OCI-LY1 (cell line): ENCODE data around the gene NOP14.

Experiments
- H2AFZ ChIP-seq: fragments of 200-600 bp; sonication (generic), shearing (Covaris generic); 2 replicates; pipeline ENCODE4 v1.6.0; 2014; ENCODE audit warnings: antibody characterized with exemption, mild to moderate bottlenecking, low read length
- H3F3A ChIP-seq: fragments of 200-600 bp; sonication (generic), shearing (Covaris generic); 2 replicates; pipeline ENCODE4 v1.6.0; 2014; ENCODE audit warnings: mild to moderate bottlenecking, antibody characterized with exemption, low read length, moderate library complexity; ENCODE audit not compliant: insufficient read depth
- H3K27ac ChIP-seq: fragments of 200-600 bp; sonication (generic); 2 replicates; pipeline ENCODE4 v1.5.1; 2014; ENCODE audit warnings: low read length, mixed run types, mild to moderate bottlenecking, low read depth; ENCODE audit not compliant: poor library complexity, severe bottlenecking
- H3K27me3 ChIP-seq: fragments of 200-600 bp; sonication (generic); 2 replicates; pipeline ENCODE4 v1.6.0; 2014; ENCODE audit warnings: antibody characterized with exemption, mild to moderate bottlenecking, low read length, moderate library complexity; ENCODE audit not compliant: insufficient read depth
- H3K36me3 ChIP-seq: fragments of 200-600 bp; sonication (generic); 2 replicates; pipeline ENCODE4 v1.6.1; 2014; ENCODE audit warnings: mild to moderate bottlenecking, antibody characterized with exemption, low read length, moderate library complexity, mixed read lengths; ENCODE audit not compliant: insufficient read depth
- H3K4me1 ChIP-seq: fragments of 200-600 bp; sonication (generic); 2 replicates; pipeline ENCODE4 v1.5.1; 2014; ENCODE audit warnings: mild to moderate bottlenecking, low read length, moderate library complexity; ENCODE audit not compliant: insufficient read depth, severe bottlenecking
- H3K4me2 ChIP-seq: fragments of 200-600 bp; sonication (generic), shearing (Covaris generic); 2 replicates; pipeline ENCODE4 v1.6.1; 2014; ENCODE audit warnings: low read length
- H3K4me3 ChIP-seq: fragments of 200-600 bp; sonication (generic); 2 replicates; pipeline ENCODE4 v1.5.1; 2014; ENCODE audit warnings: low read length, low read depth, mild to moderate bottlenecking, mixed read lengths; ENCODE audit not compliant: poor library complexity, severe bottlenecking
- H3K79me2 ChIP-seq: fragments of 200-600 bp; shearing (Covaris generic); 2 replicates; pipeline ENCODE4 v1.6.1; 2016; ENCODE audit warnings: mixed run types, low read length, mixed read lengths; ENCODE audit not compliant: insufficient read depth
- H3K9ac ChIP-seq: fragments of 200-600 bp; sonication (generic), shearing (Covaris generic); 2 replicates; pipeline ENCODE4 v1.6.1; 2014; ENCODE audit warnings: mild to moderate bottlenecking, low read length, mixed read lengths
- H3K9me2 ChIP-seq: fragments of 200-600 bp; sonication (generic), shearing (Covaris generic); 2 replicates; pipeline ENCODE4 v1.6.1; 2014; ENCODE audit warnings: low read depth, mild to moderate bottlenecking, low read length, mixed read lengths
- H3K9me3 ChIP-seq: fragments of 200-600 bp; shearing (Covaris generic); 2 replicates; pipeline ENCODE4 v1.6.1; 2014; ENCODE audit warnings: low read length, mixed read lengths
- H4K20me1 ChIP-seq: fragments of 200-600 bp; sonication (generic), shearing (Covaris generic); 2 replicates; pipeline ENCODE4 v1.6.0; 2016; ENCODE audit warnings: mild to moderate bottlenecking, low read length; ENCODE audit not compliant: insufficient read depth
- EZH2 ChIP-seq: fragments of 200-600 bp; sonication (generic), shearing (Covaris generic); IDR thresholded peaks from 2 replicates; pipeline ENCODE4 v1.8.0; 2017; ENCODE audit warnings: borderline replicate concordance, mixed run types, mild to moderate bottlenecking, antibody characterized with exemption, low read length, moderate library complexity, mixed read lengths
- TF ChIP-seq, protein P1 (sequence below): fragments of 200-600 bp; sonication (generic), shearing (Covaris generic); IDR thresholded peaks from 2 replicates; pipeline ENCODE4 v1.5.1; 2017; ENCODE audit warnings: mild to moderate bottlenecking, antibody characterized with exemption, low read length, moderate library complexity, mixed read lengths

The NOP14 gene

DNA sequence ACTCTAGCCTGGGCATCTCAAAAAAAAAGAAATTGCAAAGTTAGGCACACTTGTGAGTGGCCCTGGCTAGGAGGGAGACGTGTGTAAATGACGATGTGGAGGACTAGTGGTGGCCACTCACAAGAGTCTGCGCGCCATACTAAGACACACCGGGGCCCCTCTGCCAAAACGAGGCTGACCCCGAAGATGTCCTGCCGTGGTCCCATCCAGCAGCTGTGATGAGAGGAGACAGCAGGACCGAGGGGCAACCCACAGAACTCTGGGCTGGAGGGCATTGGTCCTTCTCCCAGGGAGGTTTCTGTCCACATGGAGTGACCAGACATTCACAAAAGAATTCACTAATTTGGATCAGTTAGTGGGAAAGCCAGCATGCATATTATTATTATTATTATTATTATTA is 47.4 kb downstream of the NOP14 start:
- H3F3A ChIP-seq, result no peaks in the 10 kb centered on the region
- H3K9ac ChIP-seq, result no peak overlapping the region
- no peak overlapping the region for H3K4me2 ChIP-seq
- H3K79me2 ChIP-seq, result no peaks in the 10 kb centered on the region
- no peaks in the 10 kb centered on the region for H3K36me3 ChIP-seq
- H3K4me1 ChIP-seq, result no peaks in the 10 kb centered on the region
- TF ChIP-seq, protein P1, sequence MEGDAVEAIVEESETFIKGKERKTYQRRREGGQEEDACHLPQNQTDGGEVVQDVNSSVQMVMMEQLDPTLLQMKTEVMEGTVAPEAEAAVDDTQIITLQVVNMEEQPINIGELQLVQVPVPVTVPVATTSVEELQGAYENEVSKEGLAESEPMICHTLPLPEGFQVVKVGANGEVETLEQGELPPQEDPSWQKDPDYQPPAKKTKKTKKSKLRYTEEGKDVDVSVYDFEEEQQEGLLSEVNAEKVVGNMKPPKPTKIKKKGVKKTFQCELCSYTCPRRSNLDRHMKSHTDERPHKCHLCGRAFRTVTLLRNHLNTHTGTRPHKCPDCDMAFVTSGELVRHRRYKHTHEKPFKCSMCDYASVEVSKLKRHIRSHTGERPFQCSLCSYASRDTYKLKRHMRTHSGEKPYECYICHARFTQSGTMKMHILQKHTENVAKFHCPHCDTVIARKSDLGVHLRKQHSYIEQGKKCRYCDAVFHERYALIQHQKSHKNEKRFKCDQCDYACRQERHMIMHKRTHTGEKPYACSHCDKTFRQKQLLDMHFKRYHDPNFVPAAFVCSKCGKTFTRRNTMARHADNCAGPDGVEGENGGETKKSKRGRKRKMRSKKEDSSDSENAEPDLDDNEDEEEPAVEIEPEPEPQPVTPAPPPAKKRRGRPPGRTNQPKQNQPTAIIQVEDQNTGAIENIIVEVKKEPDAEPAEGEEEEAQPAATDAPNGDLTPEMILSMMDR, result no peak
- TF ChIP-seq EZH2, result no peak
- H4K20me1 ChIP-seq, result no peaks in the 10 kb centered on the region
- H3K9me2 ChIP-seq, result no peaks in the 10 kb centered on the region
- no peak overlapping the region for H3K4me3 ChIP-seq
- no peaks in the 10 kb centered on the region for H3K9me3 ChIP-seq
- no peak overlapping the region for H2AFZ ChIP-seq
- no peak overlapping the region for H3K27ac ChIP-seq
- H3K27me3 ChIP-seq, result no peaks in the 10 kb centered on the region

DNA sequence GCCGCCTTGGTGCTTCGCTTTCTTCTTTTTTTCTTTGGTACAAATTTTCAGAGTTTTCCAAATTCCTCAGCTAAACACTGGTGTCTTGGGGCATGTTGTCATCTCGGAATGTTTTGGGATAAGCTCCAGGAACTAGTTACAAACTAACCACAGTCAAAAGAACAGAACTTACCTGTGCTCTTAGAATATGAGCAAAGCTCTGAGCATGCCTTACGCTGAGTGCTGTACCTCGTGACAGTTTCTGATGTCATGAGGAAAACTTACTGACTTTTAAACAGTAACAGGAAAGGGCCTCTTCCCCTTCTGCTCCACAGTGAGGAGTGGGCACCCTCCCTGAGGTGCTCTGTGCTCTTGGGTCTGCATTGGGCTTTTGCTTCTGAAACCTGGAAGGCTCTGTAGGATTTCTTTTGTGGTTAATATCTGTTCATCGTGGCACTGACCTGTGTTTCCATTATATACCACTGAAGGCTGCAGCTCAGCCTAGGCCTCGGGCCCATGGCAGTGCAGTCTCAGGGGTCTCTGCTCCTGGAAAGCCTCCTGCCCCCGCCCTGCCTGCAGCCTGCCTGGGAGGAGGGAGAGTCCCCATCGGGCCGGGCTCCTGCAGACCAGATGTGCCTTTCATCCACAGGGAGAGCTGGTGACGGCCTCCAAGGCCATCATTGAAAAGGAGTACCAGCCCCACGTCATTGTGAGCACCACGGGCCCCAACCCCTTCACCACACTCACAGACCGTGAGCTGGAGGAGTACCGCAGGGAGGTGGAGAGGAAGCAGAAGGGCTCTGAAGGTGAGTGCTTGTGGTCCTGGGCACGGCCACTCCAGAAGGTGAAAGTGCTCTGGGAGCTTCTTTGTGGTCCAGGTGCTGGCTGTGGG is 48.7 kb downstream of the NOP14 start:
- no peak overlapping the region for H2AFZ ChIP-seq
- TF ChIP-seq EZH2, result no peak
- no peak overlapping the region for H3K4me2 ChIP-seq
- no peaks in the 10 kb centered on the region for H3K36me3 ChIP-seq
- H3K4me1 ChIP-seq, result no peaks in the 10 kb centered on the region
- H3K4me3 ChIP-seq, result no peak overlapping the region
- H3K27me3 ChIP-seq, result no peaks in the 10 kb centered on the region
- no peaks in the 10 kb centered on the region for H3F3A ChIP-seq
- H3K79me2 ChIP-seq, result no peaks in the 10 kb centered on the region
- H4K20me1 ChIP-seq, result no peaks in the 10 kb centered on the region
- no peak overlapping the region for H3K27ac ChIP-seq
- no peaks in the 10 kb centered on the region for H3K9me3 ChIP-seq
- H3K9me2 ChIP-seq, result no peaks in the 10 kb centered on the region
- H3K9ac ChIP-seq, result no peak overlapping the region

DNA sequence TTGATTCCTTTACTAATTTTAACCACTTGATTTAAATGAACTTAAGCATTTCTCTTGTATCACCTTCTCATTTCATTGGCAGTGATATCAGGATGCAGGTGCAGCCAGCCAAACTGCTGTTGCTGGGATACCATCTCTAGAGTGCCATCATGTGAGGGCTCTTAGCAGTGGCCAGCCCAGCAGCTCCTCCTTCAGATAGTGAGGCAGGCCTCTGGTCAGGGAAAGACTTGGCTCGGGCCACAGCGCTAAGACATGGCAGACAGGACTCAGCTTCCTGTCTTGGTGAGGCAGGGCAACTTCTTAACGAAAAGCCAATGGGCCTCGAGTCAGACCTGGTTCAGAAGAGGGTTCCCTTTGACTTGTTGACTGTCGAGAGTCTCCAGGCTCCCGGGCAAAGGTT is 50.0 kb downstream of the NOP14 start:
- no peaks in the 10 kb centered on the region for H3F3A ChIP-seq
- H3K36me3 ChIP-seq, result no peaks in the 10 kb centered on the region
- no peak overlapping the region for H3K4me2 ChIP-seq
- no peak overlapping the region for H2AFZ ChIP-seq
- no peaks in the 10 kb centered on the region for H3K79me2 ChIP-seq
- no peaks in the 10 kb centered on the region for H4K20me1 ChIP-seq
- no peaks in the 10 kb centered on the region for H3K27me3 ChIP-seq
- H3K27ac ChIP-seq, result no peak overlapping the region
- TF ChIP-seq, protein P1, result no peak
- TF ChIP-seq EZH2, result no peak
- H3K9ac ChIP-seq, result no peak overlapping the region
- no peak overlapping the region for H3K4me3 ChIP-seq
- H3K9me2 ChIP-seq, result no peaks in the 10 kb centered on the region
- H3K9me3 ChIP-seq, result no peaks in the 10 kb centered on the region
- H3K4me1 ChIP-seq, result no peaks in the 10 kb centered on the region

DNA sequence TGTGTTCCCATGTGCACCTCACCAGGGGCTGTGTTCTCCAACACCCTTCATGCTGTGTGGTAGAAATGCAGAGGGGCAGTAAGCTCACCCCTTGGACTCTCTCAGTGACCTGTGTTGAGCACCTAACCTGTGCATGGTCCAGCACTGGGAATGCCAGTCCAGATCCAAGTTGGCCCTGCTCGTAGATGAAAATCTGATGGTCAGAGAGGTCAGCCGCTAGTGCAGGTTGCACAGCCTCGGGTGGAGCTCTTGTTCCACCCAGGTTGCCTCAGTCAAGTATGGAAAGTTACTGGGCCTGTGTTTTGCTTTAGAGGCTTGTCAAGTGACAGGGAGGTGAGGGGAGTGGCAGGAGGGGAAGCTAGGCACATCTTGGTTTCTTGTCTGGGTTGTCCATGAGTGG is 51.3 kb downstream of the NOP14 start:
- Histone ChIP-seq H3K4me3 (no peak overlapping the region), H4K20me1 (no peaks in the 10 kb centered on the region), H3K9ac (no peak overlapping the region), H3F3A (no peaks in the 10 kb centered on the region), H3K27me3 (no peaks in the 10 kb centered on the region), H3K27ac (no peak overlapping the region), H3K79me2 (no peaks in the 10 kb centered on the region), H3K9me2 (no peaks in the 10 kb centered on the region), H3K36me3 (no peaks in the 10 kb centered on the region), H3K4me1 (no peaks in the 10 kb centered on the region), H2AFZ (no peak overlapping the region), H3K9me3 (no peaks in the 10 kb centered on the region), H3K4me2 (no peak overlapping the region)
- TF ChIP-seq, protein P1, result no peak
- TF ChIP-seq EZH2, result no peak
